GM19452 (cell line): ENCODE measurements around the gene PRDM16.

Source experiments
- ATAC-seq: cut with Tn5 transposase; IDR thresholded peaks from one replicate; pipeline ENCODE4 v1.9.1; 2021; ENCODE audit not compliant: unreplicated experiment

PRDM16 gene

DNA sequence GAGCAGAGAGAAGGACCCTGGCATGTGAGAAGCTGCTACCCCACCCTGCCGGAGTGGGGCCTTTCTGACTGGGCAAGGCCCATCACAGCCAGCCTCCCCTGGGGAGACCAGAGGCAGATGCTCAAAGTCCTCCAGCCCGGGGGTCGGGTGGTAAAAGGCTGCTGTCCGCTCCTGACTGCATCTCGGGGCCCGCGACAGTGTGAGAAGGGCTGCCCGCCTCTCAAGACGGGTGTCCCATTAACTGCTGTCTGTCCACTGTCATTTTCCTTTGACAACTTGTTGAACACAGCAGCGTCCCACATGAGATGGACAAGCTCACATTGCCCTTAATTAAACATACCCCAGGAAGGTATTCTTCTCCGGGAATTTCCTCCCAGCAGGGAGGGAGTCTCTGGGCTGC lies 294.0 kb downstream of the PRDM16 start:
- ATAC-seq: no peak

DNA sequence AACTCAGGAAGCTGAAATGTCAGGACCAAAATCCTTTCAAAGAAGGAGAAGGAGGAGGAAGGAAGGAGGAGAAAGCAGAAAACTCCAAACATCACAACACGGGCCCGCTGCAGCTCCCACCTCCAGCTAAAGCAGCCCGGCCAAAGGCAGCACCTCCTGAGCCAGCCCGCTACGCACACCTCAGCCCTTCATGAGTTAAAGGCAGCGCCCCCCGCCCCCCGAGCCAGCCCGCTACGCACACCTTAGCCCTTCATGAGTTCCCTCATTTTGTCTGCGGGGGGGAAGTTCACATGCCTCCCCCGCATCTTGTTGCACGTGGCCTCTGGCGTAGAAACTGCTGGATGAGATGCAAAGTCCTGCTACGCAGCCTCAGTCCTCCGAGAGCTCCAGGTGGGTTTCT lies 294.8 kb downstream of the PRDM16 start:
- no peak for ATAC-seq

DNA sequence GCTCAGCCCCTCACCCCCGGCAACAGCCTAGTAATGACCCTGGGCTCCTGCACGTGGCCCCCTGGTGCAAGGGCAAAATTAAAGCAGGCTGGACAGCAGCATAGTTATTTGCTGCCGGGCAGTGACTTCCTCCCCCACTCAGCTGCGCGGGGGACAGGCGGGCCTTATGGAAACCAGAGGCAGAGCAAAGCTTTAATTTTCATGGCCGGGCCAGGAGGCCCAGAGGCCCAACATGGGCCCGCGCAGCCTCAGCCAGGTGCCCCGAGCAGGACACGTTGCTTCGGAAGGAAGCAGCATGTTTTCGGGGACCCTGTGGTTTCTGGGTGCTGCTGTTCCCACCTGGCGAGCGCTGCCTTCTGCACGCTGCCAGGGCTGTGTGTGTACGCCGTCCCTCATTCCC lies 295.5 kb downstream of the PRDM16 start:
- no peak for ATAC-seq

DNA sequence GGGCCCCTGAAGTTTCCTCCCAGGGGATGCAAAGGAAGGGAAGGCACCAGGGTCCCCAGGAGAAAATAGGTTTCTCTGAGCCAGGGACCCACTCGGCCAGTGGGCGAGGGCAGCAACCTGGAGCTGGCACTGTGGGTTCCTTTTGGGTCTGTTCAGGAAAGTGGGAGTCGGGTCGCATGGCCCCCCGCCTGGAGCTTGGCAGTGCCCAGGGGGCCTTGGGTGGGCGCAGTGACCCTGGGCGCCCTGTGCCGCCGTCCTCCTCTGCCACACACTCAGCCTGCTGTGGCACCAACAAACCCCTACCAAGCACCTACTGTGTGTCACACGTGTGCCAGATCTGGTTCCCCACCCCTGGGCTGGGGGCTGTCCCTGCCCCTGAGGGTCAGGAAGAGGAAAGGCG lies 296.0 kb downstream of the PRDM16 start:
- no peak for ATAC-seq

DNA sequence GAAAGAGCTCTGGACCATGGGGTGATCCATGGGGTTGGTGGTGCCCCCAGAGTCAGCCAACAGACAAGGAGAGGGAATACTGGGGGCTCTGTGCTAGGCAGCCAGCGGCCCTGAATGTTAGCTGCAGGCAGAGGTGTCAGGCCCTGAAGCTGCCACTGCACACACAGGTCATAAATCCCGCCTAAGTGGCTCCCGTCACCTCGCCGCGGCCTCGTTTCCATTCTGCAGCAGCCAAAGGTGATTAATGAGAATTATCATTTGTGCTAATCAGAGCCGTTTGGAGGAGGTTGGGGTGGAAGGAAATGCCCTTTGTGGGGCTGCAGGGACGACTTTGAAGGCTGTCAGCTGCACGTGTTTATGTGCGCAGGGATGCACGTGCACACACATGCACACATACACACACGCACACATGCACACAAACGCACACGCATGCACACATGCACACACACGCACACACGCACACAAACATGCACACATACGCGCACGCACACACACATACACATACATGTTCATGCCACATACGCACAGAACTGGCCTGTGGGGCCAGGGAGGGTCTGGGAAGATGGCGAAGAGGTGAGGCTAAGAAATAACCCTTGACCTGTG lies 296.6 kb downstream of the PRDM16 start:
- no peak for ATAC-seq

DNA sequence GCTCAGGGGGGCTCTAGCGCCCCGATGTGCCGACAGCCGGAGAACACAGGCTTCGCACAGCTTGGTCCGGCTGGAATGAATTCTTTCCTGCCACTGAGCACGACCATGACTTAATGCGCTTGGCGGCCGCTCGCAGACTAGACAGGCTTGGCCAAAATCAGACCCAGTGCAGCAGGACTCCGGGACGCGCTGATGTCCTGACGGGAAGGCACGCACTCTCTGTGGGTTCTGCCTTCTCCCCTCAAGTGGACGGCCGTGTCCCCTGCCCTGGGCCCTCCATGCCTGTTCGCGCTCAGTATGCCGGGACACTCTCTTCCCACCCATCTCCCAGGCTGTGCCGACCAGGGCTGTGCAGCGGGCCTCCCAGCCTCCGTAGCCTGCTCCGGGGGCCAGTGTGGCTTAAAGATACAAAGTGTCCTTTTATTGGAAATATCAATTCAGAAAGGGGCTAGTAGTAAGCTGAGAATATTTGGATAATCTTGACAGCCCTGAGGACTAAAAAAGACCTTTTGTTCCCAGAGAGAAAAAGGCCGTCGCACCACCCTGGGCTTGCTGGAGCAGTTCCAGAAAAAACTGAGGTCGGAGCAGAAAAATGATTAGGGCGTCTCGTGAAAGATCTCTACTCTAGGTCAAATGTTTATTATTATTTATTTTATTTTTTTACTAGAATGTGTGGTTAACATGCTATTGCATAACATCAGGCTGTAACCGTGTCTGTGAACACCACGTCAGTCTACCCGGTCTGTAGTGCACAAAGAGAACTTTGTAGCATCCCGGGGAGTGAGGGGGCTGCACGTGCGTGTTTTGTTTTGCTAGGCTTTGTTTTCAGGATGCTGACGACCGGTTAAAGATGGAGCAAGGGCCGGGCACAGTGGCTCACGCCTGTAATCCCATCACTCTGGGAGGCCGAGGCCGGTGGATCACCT lies 297.4 kb downstream of the PRDM16 start:
- ATAC-seq: no peak

DNA sequence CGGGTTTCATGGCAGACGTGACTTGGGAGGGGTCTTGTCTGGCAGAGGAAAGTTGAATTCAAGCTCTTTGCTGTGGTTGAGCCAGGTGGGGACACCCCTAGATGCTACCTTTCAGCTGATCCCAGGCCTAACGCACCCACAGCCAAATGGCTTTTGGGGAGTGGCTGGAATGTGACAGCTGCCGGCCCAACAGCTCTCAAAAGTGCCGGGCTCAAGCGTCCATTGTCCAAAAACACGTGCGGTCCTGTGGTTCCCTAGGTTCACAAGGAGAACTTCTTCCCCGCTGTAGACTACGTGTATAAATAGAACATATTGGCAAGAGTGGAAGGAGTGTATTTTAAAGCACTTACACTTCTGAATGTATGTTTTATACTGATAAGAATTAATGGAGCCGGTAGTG lies 298.4 kb downstream of the PRDM16 start:
- no peak for ATAC-seq

DNA sequence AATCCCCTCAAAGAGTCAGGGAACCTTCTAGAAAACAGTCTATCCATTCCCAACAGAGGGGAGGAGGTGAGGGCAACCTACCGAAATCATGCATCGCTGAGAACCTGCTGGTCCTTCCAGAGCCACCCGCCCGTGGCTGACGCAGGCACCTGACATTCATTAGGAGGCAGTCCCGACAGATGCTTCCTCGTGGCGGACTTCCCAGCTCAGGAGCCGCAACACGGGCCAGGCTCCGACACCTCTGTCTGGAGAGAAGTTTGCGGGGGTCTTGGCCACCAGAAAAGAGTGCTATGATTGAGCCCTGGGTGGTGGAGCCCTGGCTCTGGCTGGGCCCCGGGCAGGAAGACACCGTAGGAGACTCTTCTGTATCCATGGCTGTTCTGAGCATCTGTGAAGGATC lies 299.1 kb downstream of the PRDM16 start:
- ATAC-seq: no peak

DNA sequence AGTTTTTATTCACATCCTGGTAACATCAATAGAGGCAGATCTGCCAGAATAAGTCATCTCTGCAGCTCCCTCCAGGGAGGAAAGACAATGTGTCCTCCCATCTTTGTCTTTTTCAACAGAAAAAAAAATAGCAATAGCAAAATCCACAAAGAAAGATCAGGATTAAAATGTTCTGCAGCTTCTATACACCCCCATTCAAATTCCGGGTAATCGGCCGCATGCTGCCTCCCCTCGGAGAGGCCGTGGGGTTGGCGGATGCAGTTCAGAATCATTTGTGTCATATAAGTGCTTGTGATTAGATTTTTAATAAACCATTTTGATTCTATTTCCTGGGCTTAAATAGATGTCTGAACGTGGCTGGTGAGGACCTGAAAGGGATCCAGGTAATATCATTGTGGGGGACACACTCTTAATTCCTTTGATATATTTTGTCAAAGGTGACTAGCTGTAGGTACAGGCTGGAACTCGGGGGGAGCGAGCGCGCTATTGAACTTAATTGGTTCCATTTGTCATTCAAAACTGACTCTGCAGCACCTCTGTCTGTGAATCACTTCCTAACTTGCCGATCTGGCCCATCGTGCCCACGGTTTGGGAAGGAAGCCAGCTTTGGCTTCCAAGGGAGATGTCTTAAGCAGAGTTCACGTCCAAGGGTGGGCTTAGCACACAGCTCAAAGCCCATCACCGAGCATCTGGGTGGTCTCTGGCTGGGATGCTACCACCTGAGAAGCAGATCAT lies 299.9 kb downstream of the PRDM16 start:
- ATAC-seq: no peak

DNA sequence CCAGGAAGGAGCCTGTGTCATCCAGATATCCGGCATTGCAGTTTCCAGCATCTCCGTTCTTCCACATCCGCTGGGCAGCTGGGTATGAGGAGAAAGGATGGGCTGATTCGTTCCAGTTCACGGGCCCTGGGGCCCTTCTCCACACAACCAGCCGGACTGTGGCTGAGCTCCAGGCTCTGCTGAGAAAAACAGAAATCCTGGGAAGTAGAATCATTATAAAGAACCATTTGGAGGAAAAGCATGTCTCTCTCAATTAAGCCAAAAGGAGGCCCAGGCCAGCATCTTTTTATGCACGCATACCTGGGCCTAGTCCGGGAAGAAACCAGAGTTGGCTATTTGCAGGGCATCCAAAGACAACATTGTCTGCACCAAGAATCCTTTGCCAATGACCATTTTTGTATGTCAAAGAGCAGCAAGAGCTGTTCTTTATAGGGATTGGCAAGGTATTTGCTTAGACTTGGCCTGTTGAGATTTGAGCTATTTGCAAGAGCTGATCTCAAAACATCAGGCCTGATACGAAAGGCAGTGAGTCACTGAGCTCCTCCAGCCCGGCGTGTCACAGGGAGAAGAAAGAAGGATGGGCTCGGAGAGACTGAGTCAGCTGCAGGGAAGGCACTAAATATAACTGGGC lies 300.6 kb downstream of the PRDM16 start:
- ATAC-seq: no peak

DNA sequence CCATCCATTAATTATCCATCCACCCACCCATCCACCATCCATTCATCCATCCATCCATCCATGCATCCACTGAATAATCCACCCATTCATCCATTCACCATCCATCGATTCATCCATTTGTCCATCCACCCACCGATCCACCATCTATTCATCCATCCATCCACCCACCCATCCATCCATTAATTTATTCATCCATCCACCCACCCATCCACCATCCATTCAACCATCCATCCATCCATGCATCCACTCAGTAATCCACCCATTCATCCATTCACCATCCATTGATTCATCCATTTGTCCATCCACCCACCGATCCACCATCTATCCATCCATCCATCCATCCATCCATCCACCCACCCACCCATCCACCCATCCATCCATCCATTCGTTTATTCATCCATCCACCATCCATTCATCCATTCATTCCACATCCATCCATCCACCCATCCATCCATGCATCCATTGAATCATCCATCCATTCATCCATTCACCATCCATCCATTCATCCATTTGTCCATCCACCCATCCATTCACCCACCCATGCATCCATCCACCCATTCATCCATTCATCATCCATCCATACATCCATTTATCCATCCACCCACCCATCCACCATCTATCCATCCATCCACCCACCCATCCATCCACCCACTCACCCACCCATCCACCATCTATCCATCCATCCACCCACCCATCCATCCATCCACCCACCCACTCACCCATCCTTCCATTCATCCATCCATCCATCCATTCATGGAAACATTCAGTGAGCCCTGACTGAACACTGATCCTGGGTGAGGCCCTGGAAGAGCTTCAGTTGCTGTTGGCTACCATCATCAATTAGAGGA lies 302.1 kb downstream of the PRDM16 start:
- ATAC-seq: no peak

DNA sequence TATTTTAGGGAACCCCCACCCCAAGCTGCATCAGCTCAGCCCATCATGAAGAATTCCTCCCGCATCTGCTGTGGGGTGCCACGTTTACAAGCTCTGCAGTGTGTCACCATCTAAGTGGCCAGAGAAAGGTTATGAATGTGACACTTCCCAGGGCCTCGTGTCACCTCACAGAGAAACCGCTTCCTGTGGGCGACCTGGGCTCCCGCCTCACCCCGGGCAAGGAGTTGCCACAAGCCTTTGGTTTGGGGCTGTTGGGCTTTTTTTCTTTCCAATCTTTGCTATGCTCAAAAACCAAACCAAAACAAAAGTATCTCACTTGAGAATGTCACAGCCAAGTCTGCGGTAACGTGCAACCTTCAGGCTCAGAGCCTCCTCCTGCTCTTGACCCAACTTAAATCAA lies 303.3 kb downstream of the PRDM16 start:
- no peak for ATAC-seq

DNA sequence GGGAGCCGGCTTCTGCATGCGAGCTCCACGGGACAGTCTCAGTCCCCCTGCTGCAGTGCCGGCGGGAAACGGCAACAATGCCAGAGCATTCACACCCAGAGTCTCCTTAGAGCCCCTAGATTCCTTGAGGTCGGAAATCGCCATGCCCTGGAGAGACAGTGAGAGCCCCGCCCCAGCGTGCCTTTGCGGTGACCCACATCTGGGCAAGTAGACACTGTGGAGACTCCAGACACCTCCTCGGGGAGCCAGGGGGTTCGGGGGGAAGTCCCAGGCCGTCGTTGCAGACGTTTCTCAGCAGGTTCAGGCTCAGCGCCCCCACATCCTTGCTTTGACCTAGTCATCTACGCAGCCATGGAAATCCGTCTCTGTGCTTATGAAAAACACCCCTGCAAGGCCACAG lies 304.2 kb downstream of the PRDM16 start:
- no peak for ATAC-seq

DNA sequence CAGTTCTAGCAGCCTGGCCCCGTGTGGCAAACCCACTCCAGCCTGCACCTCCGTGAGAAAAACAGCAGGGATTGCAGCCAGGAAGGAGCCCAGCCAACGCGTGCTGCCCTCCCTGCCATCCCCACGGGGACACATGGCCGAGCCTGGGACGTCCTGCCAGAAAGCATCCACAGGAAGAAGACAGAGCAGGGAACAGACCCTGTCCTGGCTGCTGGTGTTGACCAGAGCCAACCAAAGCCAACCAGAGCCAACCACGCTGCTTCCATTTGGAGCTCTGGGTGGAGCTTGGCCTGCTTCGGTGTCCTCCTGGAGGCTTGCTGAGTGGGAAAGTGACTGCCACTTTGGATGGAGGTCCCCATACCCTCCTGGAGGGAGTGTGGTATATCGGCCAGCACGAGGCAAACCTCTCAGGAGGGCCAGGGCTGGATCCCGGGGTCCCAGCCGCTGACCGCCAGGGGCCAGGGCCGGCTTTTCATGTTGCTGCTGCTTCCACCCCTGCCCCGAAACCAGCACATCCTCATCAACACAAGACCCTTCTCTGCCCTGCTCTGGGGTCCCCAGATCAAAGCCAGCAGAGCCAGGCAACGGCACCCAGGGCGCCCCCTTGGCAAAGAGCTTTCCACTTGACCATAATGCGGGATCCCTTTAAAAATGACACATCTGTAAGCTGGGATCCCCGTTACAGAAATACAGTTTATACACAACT lies 304.9 kb downstream of the PRDM16 start:
- ATAC-seq: no peak

DNA sequence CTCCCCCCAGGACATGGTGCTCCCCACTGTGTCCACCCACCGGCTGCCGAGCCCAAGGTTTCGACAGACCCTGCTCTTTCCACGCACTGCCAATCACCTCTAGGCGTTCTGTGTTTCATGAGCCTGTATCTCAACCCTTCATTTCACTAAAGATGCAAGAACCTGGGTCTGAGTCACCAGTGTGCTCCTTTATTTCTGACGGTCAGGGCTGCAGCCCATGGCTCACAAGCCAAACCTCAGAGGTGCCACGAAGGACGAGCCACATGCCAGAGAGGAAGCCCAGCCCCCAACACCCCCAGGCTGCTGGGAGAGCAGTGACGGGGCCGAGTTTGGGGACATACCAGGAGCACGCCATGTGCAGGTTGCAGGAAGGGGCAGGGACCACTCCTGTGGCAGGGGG lies 306.2 kb downstream of the PRDM16 start:
- ATAC-seq: no peak

DNA sequence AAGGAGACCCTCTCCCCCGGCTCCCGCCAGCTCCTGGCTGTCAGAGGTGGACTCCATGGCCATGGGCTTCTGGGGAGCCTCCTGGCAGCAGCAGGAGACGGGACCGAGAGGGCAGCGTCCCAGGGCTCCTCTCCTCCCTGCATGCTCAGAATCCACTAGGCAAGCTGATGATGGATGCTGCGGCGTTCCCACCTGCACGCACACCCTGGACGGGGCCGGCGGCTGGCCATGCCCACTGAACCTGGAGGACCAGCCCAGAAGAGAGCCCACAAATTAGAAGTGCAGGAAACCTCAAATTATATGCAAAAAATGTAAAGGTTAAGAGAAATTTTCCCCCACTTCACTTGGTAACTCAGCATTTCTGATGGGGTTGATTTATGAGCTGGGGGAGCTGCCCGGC lies 308.2 kb downstream of the PRDM16 start:
- ATAC-seq: no peak

DNA sequence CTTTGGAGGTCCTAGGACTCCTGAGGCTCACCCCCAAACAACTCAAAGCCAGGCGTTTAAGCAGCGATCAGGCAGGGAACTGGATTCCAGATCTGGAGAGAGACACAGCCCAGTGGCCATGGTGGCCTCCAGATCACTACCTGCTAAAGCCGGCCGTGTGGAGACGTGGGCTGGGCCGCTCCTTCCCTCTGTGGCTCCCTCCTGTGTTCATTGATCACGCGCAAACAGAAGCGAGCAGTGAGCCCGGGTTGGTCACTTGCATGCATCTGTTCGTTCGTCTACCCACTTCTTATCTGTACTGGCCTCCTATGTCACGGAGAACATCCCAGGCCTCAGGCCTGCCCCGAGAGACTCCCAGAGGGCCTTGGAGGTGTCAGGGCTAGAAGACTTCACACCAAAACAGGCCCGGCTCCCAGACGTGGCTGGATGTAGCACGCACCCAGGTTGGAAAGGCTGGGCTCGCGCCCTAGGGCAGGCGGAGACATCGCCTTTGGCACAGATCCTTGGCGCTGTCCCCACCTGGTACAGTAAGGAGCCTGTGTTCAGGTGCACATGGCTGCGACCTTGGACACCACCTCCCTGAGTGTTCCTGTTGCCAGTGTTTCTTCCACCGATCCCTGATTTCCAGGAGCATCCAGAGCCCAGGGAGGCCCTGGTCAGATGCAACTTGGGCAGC lies 308.7 kb downstream of the PRDM16 start:
- no peak for ATAC-seq

DNA sequence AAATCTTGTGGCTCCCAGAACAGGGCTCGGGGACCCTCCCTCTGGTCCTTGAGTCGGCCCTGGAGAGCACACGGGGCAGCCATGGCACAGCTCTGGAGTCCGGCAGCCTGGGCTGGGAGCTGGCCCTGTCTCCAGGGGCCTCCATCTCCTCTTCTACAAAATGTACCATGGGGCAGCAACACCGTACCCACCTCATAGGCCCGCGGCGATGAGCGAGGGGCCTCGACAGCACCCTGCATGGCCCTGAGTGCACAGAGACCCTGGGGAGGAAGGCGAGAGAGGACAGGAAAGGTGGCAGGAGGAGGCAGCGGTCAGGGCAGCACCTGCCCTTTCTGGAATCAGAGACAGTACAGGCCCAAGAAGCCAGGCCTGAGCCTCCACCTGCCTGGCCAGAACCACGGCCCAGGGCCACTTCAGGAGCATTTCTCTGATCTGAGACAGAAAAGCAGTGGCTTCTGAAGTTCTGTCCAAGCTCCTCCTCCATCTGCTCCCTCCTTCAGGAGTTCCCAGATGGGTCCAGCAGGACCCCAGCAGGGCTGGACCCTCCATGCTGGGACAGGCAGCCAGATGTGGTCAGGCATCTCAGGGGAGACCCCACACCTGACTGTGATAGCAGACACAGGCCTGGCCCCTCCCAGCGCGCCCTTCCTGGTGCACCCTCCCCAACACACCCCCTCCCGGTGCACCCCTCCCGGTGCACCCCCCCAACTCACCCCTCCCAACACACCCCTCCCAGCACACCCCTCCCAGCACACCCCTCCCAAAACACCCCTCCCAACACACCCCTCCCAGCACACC lies 309.6 kb downstream of the PRDM16 start:
- ATAC-seq: no peak

DNA sequence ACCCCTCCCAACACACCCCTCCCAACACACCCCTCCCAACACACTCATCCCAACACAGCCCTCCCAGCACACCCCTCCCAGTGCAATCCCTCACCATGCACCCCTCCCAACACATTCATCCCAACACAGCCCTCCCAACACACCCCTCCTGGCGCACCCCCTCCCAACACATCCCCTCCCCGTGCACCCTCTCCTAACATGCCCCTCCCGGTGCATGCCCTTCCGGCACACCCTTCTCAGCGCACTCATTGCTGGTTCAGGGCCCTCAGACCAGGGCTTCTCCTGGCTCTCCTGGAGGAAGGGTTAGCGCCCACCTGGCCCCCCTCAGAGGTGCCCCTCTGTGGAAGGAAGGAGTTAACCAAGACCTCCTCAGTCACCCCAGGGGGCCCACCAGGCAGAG lies 310.9 kb downstream of the PRDM16 start:
- no peak for ATAC-seq
